Adrenal gland (tissue), 5 donors: ENCODE data around the gene TAAR5.

Experiments
- CTCF ChIP-seq, 6 experiments: fragments of 450-650 bp in 4 of 6; fragments of 200-600 bp in 2 of 6; sonication (generic) in 1 of 6; IDR thresholded peaks; 1 replicate in 5 of 6; 2 replicates in 1 of 6; pipeline versions ENCODE4 v1.5.1 to v1.8.0; 2016 to 2021; ENCODE audit warnings: antibody characterized with exemption in 6 of 6, mild to moderate bottlenecking in 2 of 6, moderate library complexity in 1 of 6
- POLR2A ChIP-seq, 2 donors: fragments of 450-650 bp; IDR thresholded peaks; one replicate each; pipeline ENCODE4 v1.6.1; 2017; ENCODE audit warnings: antibody characterized with exemption in 2 of 2, mild to moderate bottlenecking in 2 of 2, moderate library complexity in 1 of 2
- donor health status: DM: no; HTN: no; CAD: no.

- TF ChIP-seq POLR2A (IDR thresholded peaks at IDR 0.05) = no peak
- TF ChIP-seq CTCF (IDR thresholded peaks at IDR 0.05) = no peak
These were observed 25.0 kb upstream of the TAAR5 start for GRCh38 chr6:132614554-132614953.
